H9 (cell line): ENCODE measurements around the gene SIPA1L2. TPM values are rescaled to one million over a fixed set of nuclear protein-coding genes. Genes with fewer than 3 reads are reported as not detected.
A peak's percentile ranks its signal among the peaks of the same experiment; 100 is the strongest.

ENCODE experiments used
- DNase-seq: peaks from one replicate; pipeline ENCODE4 v3.0.0-alpha.2; 2017
- H2AFZ ChIP-seq: one replicate; pipeline ENCODE4 v1.6.1; 2013; ENCODE audit warnings: mild to moderate bottlenecking, low read length, control low read depth, moderate library complexity
- H2AK5ac ChIP-seq: 2 replicates; pipeline ENCODE4 v1.6.1; 2013; ENCODE audit warnings: low read length, control low read depth, mixed read lengths; ENCODE audit not compliant: insufficient read length
- H2BK120ac ChIP-seq: one replicate; pipeline ENCODE4 v1.6.1; 2013; ENCODE audit warnings: low read depth, mild to moderate bottlenecking, low read length, control low read depth, inconsistent platforms; ENCODE audit not compliant: poor library complexity, severe bottlenecking
- H2BK12ac ChIP-seq: 2 replicates; pipeline ENCODE4 v1.6.1; 2013; ENCODE audit warnings: low read length, control low read depth, mixed read lengths, low read depth; ENCODE audit not compliant: insufficient read length
- H2BK15ac ChIP-seq: 2 replicates; pipeline ENCODE4 v1.6.1; 2013; ENCODE audit warnings: low read depth, low read length, control low read depth
- H2BK20ac ChIP-seq: one replicate; pipeline ENCODE4 v1.6.1; 2013; ENCODE audit warnings: low read depth, mild to moderate bottlenecking, low read length, control low read depth, inconsistent platforms; ENCODE audit not compliant: poor library complexity, severe bottlenecking
- H2BK5ac ChIP-seq: 2 replicates; pipeline ENCODE4 v1.6.1; 2013; ENCODE audit warnings: low read length, control low read depth, mixed read lengths; ENCODE audit not compliant: insufficient read length
- H3K14ac ChIP-seq: 2 replicates; pipeline ENCODE4 v1.6.1; 2013; ENCODE audit warnings: low read length, control low read depth; ENCODE audit not compliant: insufficient read depth
- H3K18ac ChIP-seq: 2 replicates; pipeline ENCODE4 v1.6.1; 2013; ENCODE audit warnings: low read depth, mild to moderate bottlenecking, mixed read lengths, low read length, control low read depth; ENCODE audit not compliant: insufficient read length
- H3K23ac ChIP-seq: 2 replicates; pipeline ENCODE4 v1.6.1; 2013; ENCODE audit warnings: low read length, control low read depth, mixed read lengths, low read depth; ENCODE audit not compliant: insufficient read length
- H3K23me2 ChIP-seq: 2 replicates; pipeline ENCODE4 v1.6.1; 2013; ENCODE audit warnings: low read depth, mild to moderate bottlenecking, mixed read lengths, low read length, control low read depth; ENCODE audit not compliant: insufficient read length, poor library complexity, severe bottlenecking
- H3K27ac ChIP-seq: 2 replicates; pipeline ENCODE4 v1.5.1; 2013; ENCODE audit warnings: low read length, control low read depth, mixed read lengths, low read depth; ENCODE audit not compliant: insufficient read length
- H3K27me3 ChIP-seq: 2 replicates; pipeline ENCODE4 v1.6.1; 2013; ENCODE audit warnings: low read length, control low read depth, inconsistent platforms; ENCODE audit not compliant: insufficient read depth
- H3K4ac ChIP-seq: 2 replicates; pipeline ENCODE4 v1.6.1; 2013; ENCODE audit warnings: low read depth, mild to moderate bottlenecking, control low read depth, inconsistent platforms, low read length, moderate library complexity
- H3K4me1 ChIP-seq: 2 replicates; pipeline ENCODE4 v1.6.1; 2013; ENCODE audit warnings: low read length, control low read depth, inconsistent platforms; ENCODE audit not compliant: insufficient read depth
- H3K4me2 ChIP-seq: 2 replicates; pipeline ENCODE4 v1.6.1; 2013; ENCODE audit warnings: low read length, control low read depth, mixed read lengths; ENCODE audit not compliant: insufficient read length, insufficient read depth
- H3K56ac ChIP-seq: 2 replicates; pipeline ENCODE4 v1.6.1; 2013; ENCODE audit warnings: low read depth, mild to moderate bottlenecking, mixed read lengths, low read length, control low read depth; ENCODE audit not compliant: insufficient read length
- H3K79me1 ChIP-seq: 2 replicates; pipeline ENCODE4 v1.6.1; 2013; ENCODE audit warnings: low read depth, mild to moderate bottlenecking, moderate library complexity, low read length, control low read depth, inconsistent platforms; ENCODE audit not compliant: insufficient read depth, poor library complexity, severe bottlenecking
- H3K79me2 ChIP-seq: 2 replicates; pipeline ENCODE4 v1.6.1; 2013; ENCODE audit warnings: low read length, control low read depth, inconsistent platforms; ENCODE audit not compliant: insufficient read depth
- H3K9ac ChIP-seq: 2 replicates; pipeline ENCODE4 v1.6.1; 2013; ENCODE audit warnings: low read length, control low read depth, mixed read lengths; ENCODE audit not compliant: insufficient read length; ENCODE audit errors: extremely low read depth
- H3K9me3 ChIP-seq: one replicate; pipeline ENCODE4 v1.6.1; 2013; ENCODE audit warnings: low read depth, low read length, inconsistent platforms; ENCODE audit not compliant: control insufficient read depth
- H3T11ph ChIP-seq: one replicate; pipeline ENCODE4 v1.6.1; 2013; ENCODE audit warnings: mild to moderate bottlenecking, low read length, control low read depth, inconsistent platforms
- H4K20me1 ChIP-seq: one replicate; pipeline ENCODE4 v1.6.1; 2013; ENCODE audit not compliant: control insufficient read depth, insufficient read length, insufficient read depth
- H4K5ac ChIP-seq: 2 replicates; pipeline ENCODE4 v1.6.1; 2013; ENCODE audit warnings: low read depth, mild to moderate bottlenecking, mixed read lengths, low read length, control low read depth; ENCODE audit not compliant: insufficient read length
- H4K8ac ChIP-seq: replicated peaks from 2 replicates; pipeline ENCODE4 v1.6.1; 2013; ENCODE audit warnings: low read length, control low read depth, mixed read lengths, low read depth; ENCODE audit not compliant: insufficient read length
- H4K91ac ChIP-seq: 2 replicates; pipeline ENCODE4 v1.6.1; 2013; ENCODE audit warnings: low read depth, mild to moderate bottlenecking, moderate library complexity, mixed read lengths, low read length, control low read depth; ENCODE audit not compliant: insufficient read length
- H3K27ac Mint-ChIP-seq, 3 experiments: 2 replicates in 2 of 3; 3 replicates in 1 of 3; pipeline ENCODE4 v1.8.0; 2020 to 2021; ENCODE audit warnings: mixed read lengths in 3 of 3, mild to moderate bottlenecking in 1 of 3, moderate library complexity in 1 of 3
- H3K27me3 Mint-ChIP-seq: 2 replicates; pipeline ENCODE4 v1.8.0; 2021; ENCODE audit warnings: low read depth, mild to moderate bottlenecking, moderate library complexity, mixed read lengths
- H3K36me3 Mint-ChIP-seq, 3 experiments: 2 replicates in 2 of 3; 3 replicates in 1 of 3; pipeline ENCODE4 v1.8.0; 2020 to 2021; ENCODE audit warnings: low read depth in 3 of 3, mixed read lengths in 3 of 3; ENCODE audit not compliant: insufficient read depth in 1 of 3
- H3K4me1 Mint-ChIP-seq, 2 experiments: 2 replicates each; pipeline ENCODE4 v1.8.0; 2020; ENCODE audit warnings: mixed read lengths in 2 of 2
- H3K4me3 Mint-ChIP-seq, 2 experiments: 2 replicates in 1 of 2; 3 replicates in 1 of 2; pipeline ENCODE4 v1.8.0; 2020 to 2021; ENCODE audit warnings: mild to moderate bottlenecking in 2 of 2, mixed read lengths in 2 of 2, moderate library complexity in 1 of 2
- H3K9me3 Mint-ChIP-seq, 2 experiments: 2 replicates in 1 of 2; 3 replicates in 1 of 2; pipeline ENCODE4 v1.8.0; 2020; ENCODE audit warnings: mild to moderate bottlenecking in 2 of 2, mixed read lengths in 2 of 2, moderate library complexity in 1 of 2
- CTCF ChIP-seq: fragments of 200-600 bp; sonication (generic); conservative IDR thresholded peaks from 3 replicates; pipeline ENCODE4 v1.8.0; 2021; ENCODE audit warnings: antibody characterized with exemption, mild to moderate bottlenecking
- WGBS: extraction: QIAGEN DNeasy Blood & Tissue Kit; methylation state at CpG from one replicate; pipeline ENCODE4 v1.1.7; 2013; ENCODE audit warnings: missing lambda C conversion rate, low lambda C conversion rate, mixed read lengths; ENCODE audit not compliant: insufficient read length; ENCODE audit errors: extremely low coverage; 5-methylcytosine and 5-hydroxymethylcytosine counted together
- total RNA-seq: library from RNA; stranded (reverse); gene quantifications from 2 replicates; pipeline ENCODE4 v1.2.1, GENCODE V29; 2021

The SIPA1L2 gene
- total RNA-seq, 1 experiment from 2014 or later: 5.2 TPM

- Histone ChIP-seq H2BK20ac (no peak overlapping the region), H3K9me3 (no peaks in the 10 kb centered on the region), H3K4me2 (no peak overlapping the region), H3K79me2 (no peaks in the 10 kb centered on the region), H3K4ac (no peak overlapping the region), H3K27ac (no peak overlapping the region), H2BK5ac (no peak overlapping the region), H2BK120ac (no peak overlapping the region), H3T11ph (no peak overlapping the region), H3K14ac (no peak overlapping the region), H4K5ac (no peak overlapping the region), H2BK15ac (no peak overlapping the region), H3K9ac (no peak overlapping the region), H2BK12ac (no peak overlapping the region), H4K91ac (no peak overlapping the region), H2AK5ac (no peak overlapping the region), H4K8ac (no peak overlapping the region), H3K23me2 (no peaks in the 10 kb centered on the region), H3K79me1 (no peaks in the 10 kb centered on the region), H3K18ac (peak overlapping the region; percentile 75), H3K27me3 (no peaks in the 10 kb centered on the region), H3K4me1 (no peaks in the 10 kb centered on the region), H2AFZ (no peak overlapping the region), H3K23ac (no peak overlapping the region), H4K20me1 (no peaks in the 10 kb centered on the region), H3K56ac (no peak overlapping the region)
- Mint-ChIP-seq H3K4me3 (no peak overlapping the region), H3K27me3 (no peaks in the 10 kb centered on the region; the same call in 1 of the 2 replicates), H3K36me3 (peaks cover 0 to 8% (median 0%) of the 10 kb centered on the region in 3 experiments; a peak in 2 of 7 replicates), H3K27ac (no peak overlapping the region), H3K9me3 (no peaks in the 10 kb centered on the region), H3K4me1 (peaks cover 6 to 7% of the 10 kb centered on the region in 2 experiments; a peak in 2 of 4 replicates)
- no peak for DNase-seq
- WGBS: no CpG with 5 or more reads among the region's 6 CpGs
- TF ChIP-seq CTCF: no peak
Measured at GRCh38 chr1:232600424-232601258, 29.3 kb downstream of the SIPA1L2 start.
